Amygdala (tissue), 56 donors: ENCODE data around the gene MGMT.

Experiments used
- DNase-seq, 56 donors: peaks; one replicate each; lab custom pipeline; 2025; lab: John Stamatoyannopoulos, UW

The MGMT gene

DNA sequence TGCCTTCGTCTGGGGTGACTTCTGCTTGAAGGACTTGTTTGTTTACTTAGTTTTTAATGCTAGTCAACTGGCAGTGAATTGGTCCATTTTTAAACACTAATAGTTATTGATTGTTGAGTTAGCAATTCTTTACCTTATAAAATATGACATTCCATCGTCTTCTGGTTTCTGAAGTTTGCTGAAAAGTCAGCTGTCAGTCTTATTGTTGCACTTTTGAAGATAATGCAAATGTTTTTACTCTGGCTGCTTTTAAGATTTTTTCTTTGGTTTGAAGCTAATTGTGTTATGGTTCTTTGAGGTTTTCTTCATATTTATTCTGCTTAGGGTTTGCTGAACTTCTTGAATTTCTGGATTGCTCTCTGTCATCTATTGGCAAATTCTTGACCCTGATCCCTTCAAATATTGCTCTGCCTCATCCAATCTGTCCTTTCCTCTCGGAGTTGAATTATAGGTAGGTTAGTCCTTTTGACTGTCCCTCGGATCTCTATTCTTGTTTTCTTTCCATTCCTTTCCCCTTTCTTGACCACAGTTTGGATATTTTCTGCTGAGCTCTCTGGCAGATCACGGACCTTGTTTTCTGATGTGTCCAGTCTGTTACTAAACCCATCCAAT, 24.2 kb downstream of the MGMT start:
- DNase-seq: no peak

DNA sequence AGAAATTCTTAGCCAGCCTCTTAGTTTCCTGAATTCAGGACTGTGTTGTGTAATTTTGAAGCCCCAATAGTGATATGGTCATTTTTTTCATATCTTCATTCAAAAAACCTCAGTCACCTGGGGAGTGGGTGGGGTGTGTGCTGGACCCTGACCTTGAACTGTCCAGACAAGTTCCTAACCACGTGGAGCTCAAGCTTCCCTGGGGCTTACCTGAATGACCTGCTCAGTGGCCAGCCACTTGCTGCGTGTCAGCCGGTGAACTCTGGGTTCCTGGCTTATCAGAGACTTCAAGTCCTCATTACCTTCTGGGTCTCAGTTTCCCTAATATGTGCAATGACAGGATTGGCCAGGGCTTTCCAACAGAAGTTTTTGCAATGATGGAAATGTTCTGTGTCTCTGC, 27.1 kb downstream of the MGMT start:
- no peak for DNase-seq

DNA sequence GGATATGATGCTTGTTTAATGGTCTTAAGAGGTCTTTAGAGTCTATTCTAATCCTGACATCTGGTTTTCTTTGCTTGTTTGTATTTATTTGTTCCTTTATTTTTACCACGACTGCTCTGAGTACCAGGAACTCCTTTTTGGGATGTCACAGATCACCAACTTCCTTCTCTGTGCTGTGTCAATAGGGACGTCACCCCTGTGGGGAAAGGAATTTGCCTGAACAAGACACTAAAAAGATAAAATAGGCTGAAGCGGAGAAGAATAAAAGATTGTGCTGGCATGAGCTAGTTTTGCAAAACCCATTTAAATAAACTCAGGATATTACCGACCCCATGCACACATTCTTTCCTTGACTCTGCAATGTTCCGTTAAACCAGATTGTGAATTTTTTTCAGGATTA, 27.7 kb downstream of the MGMT start:
- DNase-seq: no peak

DNA sequence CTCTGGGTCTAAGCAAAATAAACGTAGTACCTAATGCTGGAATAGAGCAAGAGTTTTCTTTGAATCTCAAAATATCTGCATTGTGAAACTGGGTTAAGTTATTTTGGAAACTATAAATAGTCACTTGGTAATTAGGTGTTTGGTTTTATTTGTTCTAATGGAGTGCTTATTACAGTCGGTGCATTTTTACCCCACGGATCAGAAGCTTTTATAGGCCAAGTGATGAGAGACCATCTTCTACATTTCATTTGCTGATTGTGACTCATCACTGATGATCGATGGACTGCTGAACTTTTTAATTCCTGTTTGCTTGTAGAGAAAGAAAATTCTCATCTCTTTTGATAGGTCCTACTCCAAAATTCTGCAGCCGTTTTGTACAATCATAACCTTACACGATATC, 28.2 kb downstream of the MGMT start:
- DNase-seq: no peak

DNA sequence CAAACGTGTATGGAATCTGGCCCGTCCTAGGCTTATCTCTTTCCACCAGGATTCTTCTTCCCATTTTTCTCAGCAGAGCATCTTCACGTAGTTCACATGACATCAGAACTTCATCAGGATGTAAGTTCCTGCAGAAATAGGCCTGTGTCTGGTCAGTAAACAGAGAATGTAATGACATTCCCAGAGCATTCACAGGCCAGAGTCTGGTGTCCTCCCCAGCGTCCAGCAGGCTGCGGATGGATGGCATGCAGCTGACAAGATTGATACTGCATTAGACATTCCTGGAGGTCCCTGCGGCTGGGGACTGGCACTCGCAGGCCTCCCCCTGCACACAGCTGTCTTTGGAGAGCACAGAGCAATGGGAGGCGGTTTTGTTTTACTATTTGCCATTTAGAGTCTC, 28.7 kb downstream of the MGMT start:
- no peak for DNase-seq

DNA sequence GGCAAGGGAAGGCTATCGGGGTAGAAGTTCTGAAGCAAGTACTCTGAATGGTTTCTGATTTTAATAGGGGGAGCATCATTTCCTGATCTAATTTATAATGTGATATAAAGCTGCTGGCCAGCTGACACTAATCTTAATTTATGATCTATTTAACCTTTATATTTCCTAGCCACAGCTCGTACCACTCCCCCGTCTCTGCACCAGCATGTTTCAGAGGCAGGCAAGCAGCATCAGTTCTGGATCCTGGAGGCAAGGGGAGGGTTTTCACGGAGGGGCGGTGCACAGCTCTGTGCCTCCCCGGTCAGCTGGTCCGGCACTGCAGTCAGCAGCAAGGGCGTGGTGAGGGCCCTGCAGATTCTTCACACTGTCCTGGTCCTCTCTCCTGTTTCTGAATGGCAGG, 30.0 kb downstream of the MGMT start:
- DNase-seq: no peak

DNA sequence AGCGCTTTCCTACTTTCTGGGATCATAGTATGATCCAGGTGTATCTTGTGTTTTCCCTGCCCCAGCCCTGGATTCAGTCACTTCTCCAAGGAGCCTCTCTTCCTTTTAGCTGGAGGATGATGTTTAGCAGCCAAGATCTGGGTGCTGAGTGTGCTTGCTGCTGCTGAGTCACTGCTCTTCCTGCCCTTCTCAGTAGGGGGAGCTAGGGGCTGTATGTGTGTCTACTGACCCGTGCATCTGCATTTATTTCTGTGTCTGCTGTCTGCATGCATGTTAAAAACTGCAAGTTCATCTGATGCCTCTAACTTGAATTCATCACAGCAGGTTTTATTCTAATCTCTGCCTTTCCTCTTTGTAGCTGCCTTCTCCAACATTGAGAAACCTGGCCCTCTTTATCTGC, 31.6 kb downstream of the MGMT start:
- no peak for DNase-seq

DNA sequence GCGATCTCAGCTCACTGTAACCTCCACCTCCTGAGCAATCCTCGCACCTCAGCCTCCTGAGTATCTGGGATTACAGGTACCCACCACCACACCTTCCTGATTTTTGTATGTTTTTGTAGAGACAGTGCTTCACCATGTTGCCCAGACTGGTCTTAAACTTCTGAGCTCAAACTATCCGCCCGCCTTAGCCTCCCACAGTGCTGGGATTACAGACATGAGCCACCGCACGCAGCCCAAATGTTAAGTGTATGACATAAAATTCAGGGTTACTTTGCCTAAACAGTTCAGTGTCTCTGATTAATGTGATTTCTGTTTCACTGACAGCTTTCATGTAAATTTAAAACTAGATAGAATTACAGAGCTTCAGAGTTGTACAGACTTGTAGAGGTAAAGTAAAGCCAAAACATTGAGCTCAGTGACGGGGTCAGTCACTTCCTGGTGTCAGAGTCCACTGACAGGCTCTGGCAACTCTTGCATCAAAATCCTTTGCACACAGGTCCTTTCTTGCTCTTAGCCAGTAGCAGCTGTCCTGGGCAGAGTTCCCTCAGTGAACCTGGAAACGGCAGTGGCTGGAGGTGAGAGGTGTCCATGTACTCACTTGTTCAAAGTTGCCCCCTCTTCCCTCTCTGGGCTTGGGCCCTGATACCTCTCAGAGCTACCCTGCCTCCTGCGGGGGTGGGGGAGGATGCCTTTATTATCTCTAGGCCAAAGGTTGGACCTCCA, 33.7 kb downstream of the MGMT start:
- no peak for DNase-seq

DNA sequence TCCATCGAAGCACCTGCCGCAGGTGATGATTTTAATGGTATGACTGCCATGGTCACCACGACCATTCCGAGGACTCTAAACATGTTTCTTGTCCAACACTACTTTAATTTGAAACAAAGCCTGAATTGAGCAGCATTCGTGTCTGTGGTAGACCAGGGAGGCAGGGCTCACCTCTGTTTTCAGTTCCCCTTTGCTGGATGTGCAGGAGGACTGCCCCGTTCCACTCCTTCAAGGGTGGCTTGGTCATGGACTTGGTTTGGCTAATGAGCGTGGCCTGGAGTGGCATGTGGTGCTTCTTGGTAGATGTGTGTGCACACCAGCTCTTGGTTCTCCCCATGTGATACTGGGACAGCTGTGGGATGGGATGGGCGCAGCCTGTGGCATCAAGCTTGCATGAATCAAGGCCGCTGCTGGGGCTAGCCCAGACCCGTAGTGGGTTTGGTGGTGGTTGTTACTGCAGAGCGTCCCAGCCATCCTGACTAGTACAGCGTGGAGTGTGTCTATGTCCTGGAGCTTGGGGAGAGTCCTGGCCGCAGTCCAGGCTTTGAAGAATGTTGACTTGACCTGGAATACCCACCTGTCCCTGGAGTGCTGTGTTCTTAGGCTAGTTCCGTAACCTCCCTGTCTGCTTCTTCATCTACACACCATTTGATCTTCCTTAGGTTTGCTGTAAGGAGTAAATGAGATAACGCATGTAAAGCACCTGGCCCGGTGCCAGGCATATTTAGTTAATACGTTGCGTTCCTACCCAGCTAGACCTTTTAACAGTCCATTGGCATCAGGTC, 34.8 kb downstream of the MGMT start:
- no peak for DNase-seq

DNA sequence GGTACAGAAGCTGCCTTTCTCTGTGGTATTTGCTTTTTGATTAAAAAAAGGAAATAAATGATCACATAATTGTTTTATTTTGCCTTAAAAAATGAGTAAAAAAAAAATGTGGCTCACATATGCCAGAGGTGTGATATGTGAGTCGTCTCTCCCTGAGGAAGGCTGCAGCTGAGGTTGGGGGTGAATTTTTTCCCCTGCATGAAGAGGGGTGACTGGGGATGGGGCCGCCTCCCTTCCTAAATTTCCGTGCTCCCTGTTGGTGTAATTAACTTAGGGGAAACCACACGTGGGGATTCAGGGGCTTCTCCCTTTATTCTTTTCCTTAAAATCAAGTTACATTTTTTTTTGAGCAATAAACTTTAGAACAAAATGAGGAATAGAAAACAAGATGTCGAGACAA, 35.4 kb downstream of the MGMT start:
- no peak for DNase-seq

DNA sequence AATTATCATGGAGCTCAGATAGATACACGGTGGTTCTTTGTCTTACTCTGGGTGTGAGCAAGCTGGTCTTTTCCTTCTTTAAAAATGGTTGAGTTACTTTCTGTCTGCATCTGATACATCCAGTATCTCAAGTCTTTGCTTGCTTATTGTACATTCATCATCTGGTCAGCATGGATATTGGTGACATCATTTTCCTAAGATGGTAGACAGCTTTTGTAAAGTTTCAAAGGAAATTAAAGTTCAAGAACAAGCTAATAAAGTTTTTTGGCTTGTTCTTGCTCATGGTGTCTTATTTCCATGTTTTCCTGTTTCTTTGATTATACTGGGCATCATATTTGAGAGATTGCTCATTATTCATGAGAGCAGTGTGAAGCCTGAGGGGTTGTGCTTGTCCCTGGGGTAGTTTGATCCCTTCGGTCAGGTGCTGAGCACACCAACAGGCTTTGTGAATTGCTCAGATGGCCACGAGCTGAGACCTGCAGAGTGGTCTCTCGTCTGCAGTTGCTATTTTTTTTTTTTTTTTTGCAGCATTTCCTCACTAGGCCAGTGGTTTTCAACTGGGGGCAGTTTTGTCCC, 38.5 kb downstream of the MGMT start:
- no peak for DNase-seq

DNA sequence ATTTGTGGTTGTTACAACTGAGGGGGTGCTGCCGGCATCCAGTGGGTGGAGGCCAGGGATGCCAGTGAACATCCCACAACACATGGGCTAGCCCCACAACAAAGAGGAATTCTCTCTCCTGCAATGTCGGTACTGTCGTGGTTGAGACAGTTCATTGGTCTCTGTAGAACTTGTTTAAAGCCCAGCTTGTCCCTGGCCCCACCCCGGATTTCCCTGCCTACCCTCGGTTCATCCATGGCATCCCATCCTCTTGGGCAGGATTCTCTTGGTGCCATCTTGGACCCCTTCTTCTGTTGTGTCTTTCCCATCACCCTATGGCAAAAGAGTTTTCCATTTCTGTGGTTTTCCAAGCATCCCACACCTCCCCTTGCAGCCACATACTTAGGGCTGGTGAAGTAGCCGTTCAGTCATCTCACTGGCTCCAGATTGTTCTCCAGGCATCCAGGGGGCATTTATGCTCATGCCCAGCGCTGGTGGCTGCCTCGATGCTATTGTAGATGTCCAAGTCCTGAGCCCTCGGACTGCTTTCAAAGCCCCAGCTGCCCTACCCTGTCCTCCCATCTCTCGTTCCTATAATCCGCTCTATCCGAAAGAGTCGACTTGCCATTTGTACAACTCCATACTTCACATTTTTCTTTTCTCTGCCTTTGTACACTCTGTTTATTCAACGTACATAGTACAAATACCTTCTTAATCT, 39.2 kb downstream of the MGMT start:
- DNase-seq: no peak

DNA sequence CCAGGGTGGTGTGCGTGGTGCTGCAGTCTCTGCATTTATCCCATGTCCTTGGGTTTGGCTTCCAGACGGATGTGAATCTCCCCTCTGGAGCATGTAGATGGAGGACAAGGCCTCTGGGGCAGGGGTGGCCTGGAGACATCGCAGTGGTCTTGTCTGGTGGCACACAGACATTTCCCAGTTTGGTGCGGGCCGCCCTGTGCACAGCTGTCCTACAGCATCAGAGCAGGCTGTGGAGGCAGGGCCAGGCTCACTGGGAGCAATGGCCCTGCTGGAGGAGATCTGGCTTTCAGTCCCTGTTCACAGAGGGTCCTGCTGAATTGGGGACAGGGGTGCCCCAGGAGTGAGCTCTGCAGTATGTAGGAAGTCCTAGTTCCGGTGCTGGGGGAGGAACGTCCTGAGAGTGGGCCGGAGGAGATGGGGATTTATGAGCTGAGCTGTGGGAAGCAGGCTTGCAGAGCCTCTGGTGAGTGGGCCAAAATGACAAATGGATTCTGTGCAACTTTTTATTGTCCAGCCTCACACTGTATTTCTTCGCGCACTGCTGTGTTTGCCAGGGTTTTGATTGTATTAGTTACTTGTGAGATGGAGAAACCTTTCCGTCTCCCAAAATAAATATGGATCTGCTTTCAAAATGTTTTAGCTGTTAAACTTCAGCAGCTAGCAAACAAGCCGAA, 40.3 kb downstream of the MGMT start:
- DNase-seq: no peak

DNA sequence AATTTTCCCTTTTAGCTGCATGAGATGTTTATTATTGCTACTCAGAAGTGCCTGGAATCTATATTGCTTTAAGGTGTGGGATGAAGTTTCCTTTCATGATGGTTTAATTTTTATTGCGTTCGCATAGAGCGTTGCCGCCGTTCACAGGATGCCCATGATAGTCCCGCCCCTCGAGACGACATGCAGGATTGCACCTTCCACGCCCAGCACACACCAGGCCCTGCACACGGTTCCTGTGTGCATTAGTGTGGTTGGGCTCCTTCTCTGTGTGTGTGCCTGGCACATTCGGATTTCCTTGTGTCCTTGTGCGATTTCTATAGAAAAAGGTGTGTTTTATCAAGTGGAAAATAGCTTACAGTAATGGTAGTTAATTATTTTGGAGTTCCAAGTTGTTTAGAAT, 42.1 kb downstream of the MGMT start:
- no peak for DNase-seq

DNA sequence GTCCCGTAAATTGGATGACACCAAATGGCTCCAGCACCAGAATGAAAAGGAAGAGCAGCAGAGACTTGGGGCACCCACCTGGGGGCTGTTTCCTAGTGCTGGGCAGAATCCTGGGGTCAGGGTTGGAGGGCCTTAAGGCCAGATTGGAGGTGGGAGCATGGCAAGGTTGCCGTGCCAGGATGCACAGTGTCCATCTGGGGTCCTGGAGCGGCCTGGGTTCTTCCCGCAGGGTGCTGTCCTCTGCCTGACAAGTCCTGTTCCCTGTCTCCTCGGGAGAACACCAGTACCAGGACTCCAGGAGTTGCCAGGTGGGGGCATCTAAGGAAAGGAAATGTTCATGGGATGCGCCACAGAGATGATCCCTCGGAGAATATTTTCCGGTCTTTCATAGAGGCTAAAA, 42.8 kb downstream of the MGMT start:
- DNase-seq: no peak

DNA sequence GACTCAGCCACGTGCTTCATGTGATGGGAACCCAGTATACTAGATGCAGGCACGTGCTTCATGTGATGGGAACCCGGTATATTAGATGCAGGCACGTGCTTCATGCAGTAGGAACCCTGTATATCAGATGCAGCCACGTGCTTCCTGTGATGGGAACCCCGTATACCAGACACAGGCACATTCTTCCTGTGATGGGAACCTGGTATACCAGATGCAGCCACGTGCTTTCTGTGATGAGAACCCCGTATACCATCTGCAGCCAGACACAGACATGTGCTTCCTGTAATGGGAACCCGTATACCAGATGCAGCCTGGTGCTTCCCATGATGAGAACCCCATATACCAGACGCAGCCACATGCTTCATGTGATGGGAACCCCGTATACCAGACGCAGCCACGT, 44.0 kb downstream of the MGMT start:
- no peak for DNase-seq

DNA sequence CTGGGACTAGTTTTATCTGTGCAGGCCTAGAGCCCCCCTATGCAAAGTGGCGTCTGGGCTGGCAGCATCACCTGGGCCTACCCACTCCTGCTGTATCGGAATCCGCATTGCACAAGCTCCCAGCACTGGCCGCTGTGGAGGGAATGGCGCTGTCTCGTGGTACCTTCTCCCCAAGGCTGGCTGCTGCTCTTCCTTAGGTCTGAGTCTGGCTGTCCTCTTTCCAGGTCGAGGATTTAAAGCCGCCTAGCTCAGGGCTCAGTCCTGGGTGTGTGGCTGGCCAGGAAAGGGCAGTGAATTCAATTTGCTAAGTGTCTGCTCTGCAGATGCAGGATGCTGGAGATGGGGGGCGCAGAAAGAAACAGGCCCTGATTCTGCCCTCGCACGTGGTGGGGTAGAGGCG, 44.7 kb downstream of the MGMT start:
- no peak for DNase-seq

DNA sequence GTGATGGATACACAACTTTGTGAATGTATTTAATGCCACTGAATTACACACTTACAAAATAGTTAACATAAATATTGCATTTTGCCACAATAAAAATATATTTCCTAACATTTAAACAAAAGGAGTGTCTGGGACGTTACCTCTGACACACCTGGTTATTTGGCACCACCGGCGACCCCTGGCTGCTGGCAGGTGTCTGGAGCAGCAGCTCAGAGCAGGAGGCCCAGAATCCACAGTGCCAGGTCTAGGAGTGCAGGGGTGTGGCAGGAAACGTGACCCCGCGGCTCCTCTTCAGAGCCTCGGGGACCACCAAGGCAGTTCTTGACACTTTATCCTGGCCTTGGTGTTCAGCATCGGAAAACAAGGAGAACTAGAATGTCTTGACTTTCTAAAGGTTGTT, 46.3 kb downstream of the MGMT start:
- no peak for DNase-seq

DNA sequence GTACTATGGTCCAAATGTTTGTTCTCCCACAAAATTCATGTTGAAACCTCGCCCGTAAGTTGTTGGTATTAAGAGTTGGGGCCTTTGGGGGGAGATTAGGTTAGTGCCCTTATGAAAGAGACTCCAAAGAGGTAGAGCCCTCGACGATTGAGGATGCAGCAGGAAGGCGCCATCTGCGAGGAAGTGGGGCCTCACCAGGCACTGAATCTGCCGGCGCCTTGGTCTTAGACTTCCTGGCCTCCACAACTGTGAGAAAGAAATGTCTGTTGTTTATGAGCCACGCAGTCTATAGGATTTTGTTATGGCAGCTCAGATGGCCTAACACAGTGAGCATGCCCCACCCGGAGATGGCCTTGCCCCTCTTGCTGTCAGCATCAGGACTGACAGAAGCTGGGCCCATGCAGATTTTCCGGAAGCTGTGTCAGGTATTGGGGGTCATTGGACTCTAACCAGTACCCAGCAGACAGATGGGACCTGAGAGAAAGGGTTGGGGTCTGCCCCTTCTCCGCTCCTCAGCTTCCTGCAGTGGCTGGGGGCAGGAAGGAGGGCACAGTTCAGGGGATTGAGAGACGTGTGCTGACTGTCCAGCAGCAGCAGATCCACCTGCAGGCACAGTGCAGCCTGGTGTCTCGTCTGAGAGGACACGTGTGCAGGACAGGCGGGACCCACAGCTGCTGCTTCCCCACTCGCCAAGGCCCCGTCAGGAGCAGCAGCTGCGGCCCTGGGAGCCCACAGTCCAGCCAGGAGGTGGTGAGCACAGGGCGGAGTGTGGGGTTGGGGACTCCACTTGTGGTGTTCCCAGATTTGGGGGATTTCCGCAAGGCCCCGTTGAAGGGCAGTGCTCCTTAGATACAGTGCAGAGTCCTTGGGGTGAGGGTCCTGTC, 47.8 kb downstream of the MGMT start:
- DNase-seq: no peak
